Measurements from ENCODE around the gene COG3. TPM values are rescaled to one million over a fixed set of nuclear protein-coding genes. Genes with fewer than 3 reads are reported as not detected.

The COG3 gene
- total and polyA plus RNA-seq, 2 of the 13 experiments (the other 11 are each of a cell fraction or from before 2014, with no cell fraction given) = 37.8 to 47.5 TPM

DNA sequence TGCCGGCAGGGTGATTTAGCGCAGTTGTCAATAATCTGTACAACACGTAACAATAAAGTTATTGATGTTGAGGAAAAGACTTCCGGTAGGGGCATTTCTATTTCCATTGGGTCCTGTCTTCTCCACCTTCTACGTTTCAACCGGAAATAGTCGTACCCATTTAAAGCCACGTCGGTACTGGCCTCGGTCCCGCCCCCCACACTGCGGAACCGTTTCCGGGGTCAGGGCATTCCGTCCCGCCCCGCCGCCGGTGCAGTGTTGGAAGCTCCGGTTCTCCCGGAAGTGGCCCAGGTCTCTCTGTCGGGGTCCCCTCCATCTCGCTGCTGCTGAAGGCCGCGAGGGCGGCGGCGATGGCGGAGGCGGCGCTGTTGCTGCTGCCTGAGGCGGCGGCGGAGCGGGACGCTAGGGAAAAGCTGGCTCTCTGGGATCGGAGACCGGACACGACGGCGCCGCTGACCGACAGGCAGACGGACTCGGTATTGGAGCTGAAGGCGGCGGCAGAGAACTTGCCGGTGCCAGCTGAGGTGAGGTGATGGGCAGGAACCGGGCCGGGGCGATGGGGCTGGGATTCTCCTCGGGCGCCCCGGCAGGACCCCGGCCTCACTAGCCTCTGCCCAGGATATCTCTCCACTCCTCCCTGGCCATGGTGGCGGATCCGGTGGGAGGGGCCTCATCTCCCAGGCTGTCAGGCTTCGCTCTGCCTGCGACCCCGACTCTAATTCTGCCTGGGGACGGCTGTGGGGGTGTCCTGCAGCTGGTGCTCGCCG lies at the start of gene COG3 (continued):
- no peak for TF ChIP-seq ZNF569 (CRISPR knock-in tag; IDR thresholded peaks at IDR 0.05; ENCODE audit: borderline replicate concordance)
- TF ChIP-seq, protein P1, sequence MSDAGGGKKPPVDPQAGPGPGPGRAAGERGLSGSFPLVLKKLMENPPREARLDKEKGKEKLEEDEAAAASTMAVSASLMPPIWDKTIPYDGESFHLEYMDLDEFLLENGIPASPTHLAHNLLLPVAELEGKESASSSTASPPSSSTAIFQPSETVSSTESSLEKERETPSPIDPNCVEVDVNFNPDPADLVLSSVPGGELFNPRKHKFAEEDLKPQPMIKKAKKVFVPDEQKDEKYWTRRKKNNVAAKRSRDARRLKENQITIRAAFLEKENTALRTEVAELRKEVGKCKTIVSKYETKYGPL (CRISPR knock-in tag; IDR thresholded peaks at IDR 0.05) = no peak
- TF ChIP-seq ARNT2 (CRISPR knock-in tag; IDR thresholded peaks at IDR 0.05; ENCODE audit: low read depth) = peak; percentile 41
- TF ChIP-seq, protein P2, sequence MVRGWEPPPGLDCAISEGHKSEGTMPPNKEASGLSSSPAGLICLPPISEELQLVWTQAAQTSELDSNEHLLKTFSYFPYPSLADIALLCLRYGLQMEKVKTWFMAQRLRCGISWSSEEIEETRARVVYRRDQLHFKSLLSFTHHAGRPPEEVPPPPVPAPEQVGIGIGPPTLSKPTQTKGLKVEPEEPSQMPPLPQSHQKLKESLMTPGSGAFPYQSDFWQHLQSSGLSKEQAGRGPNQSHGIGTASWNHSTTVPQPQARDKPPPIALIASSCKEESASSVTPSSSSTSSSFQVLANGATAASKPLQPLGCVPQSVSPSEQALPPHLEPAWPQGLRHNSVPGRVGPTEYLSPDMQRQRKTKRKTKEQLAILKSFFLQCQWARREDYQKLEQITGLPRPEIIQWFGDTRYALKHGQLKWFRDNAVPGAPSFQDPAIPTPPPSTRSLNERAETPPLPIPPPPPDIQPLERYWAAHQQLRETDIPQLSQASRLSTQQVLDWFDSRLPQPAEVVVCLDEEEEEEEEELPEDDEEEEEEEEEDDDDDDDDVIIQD (CRISPR knock-in tag; IDR thresholded peaks at IDR 0.05; ENCODE audit: low read depth) = no peak; the same call in 1 of the 2 replicates
- peak; percentile 50; the same call in 1 of the 2 replicates for TF ChIP-seq ZNF563 (CRISPR knock-in tag; IDR thresholded peaks at IDR 0.05)
- peak; percentile 72 for TF ChIP-seq NFYB (CRISPR knock-in tag; IDR thresholded peaks at IDR 0.05)
- TF ChIP-seq, protein P3, sequence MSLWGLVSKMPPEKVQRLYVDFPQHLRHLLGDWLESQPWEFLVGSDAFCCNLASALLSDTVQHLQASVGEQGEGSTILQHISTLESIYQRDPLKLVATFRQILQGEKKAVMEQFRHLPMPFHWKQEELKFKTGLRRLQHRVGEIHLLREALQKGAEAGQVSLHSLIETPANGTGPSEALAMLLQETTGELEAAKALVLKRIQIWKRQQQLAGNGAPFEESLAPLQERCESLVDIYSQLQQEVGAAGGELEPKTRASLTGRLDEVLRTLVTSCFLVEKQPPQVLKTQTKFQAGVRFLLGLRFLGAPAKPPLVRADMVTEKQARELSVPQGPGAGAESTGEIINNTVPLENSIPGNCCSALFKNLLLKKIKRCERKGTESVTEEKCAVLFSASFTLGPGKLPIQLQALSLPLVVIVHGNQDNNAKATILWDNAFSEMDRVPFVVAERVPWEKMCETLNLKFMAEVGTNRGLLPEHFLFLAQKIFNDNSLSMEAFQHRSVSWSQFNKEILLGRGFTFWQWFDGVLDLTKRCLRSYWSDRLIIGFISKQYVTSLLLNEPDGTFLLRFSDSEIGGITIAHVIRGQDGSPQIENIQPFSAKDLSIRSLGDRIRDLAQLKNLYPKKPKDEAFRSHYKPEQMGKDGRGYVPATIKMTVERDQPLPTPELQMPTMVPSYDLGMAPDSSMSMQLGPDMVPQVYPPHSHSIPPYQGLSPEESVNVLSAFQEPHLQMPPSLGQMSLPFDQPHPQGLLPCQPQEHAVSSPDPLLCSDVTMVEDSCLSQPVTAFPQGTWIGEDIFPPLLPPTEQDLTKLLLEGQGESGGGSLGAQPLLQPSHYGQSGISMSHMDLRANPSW (CRISPR knock-in tag; IDR thresholded peaks at IDR 0.05; ENCODE audit: borderline replicate concordance) = no peak; the same call in 1 of the 2 replicates
- peak; percentile 56; the same call in 1 of the 2 replicates for TF ChIP-seq KDM5B (CRISPR knock-in tag; IDR thresholded peaks at IDR 0.05; ENCODE audit: borderline replicate concordance)
- no peak for TF ChIP-seq ZFAT (CRISPR knock-in tag; conservative IDR thresholded peaks at IDR 0.05)
- TF ChIP-seq ZNF850 (CRISPR knock-in tag; conservative IDR thresholded peaks at IDR 0.05) = no peak
- TF ChIP-seq JARID2 (CRISPR knock-in tag; IDR thresholded peaks at IDR 0.05; ENCODE audit: insufficient replicate concordance) = no peak
- TF ChIP-seq ZSCAN20 (CRISPR knock-in tag; IDR thresholded peaks at IDR 0.05; ENCODE audit: borderline replicate concordance) = no peak
- no peak for TF ChIP-seq ZNF138 (CRISPR knock-in tag; IDR thresholded peaks at IDR 0.05; ENCODE audit: low read depth)
- TF ChIP-seq ZBTB21 (CRISPR knock-in tag; IDR thresholded peaks at IDR 0.05) = peak; percentile 61
- TF ChIP-seq NFKB2 (CRISPR knock-in tag; IDR thresholded peaks at IDR 0.05; ENCODE audit: borderline replicate concordance) = peak; percentile 45; the same call in 1 of the 2 replicates
- TF ChIP-seq, protein P4, sequence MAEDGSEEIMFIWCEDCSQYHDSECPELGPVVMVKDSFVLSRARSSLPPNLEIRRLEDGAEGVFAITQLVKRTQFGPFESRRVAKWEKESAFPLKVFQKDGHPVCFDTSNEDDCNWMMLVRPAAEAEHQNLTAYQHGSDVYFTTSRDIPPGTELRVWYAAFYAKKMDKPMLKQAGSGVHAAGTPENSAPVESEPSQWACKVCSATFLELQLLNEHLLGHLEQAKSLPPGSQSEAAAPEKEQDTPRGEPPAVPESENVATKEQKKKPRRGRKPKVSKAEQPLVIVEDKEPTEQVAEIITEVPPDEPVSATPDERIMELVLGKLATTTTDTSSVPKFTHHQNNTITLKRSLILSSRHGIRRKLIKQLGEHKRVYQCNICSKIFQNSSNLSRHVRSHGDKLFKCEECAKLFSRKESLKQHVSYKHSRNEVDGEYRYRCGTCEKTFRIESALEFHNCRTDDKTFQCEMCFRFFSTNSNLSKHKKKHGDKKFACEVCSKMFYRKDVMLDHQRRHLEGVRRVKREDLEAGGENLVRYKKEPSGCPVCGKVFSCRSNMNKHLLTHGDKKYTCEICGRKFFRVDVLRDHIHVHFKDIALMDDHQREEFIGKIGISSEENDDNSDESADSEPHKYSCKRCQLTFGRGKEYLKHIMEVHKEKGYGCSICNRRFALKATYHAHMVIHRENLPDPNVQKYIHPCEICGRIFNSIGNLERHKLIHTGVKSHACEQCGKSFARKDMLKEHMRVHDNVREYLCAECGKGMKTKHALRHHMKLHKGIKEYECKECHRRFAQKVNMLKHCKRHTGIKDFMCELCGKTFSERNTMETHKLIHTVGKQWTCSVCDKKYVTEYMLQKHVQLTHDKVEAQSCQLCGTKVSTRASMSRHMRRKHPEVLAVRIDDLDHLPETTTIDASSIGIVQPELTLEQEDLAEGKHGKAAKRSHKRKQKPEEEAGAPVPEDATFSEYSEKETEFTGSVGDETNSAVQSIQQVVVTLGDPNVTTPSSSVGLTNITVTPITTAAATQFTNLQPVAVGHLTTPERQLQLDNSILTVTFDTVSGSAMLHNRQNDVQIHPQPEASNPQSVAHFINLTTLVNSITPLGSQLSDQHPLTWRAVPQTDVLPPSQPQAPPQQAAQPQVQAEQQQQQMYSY (CRISPR knock-in tag; IDR thresholded peaks at IDR 0.05) = no peak
- TF ChIP-seq MXI1 (IDR thresholded peaks at IDR 0.05; ENCODE audit: borderline replicate concordance, low read depth, low read length) = no peak
- TF ChIP-seq, protein P5, sequence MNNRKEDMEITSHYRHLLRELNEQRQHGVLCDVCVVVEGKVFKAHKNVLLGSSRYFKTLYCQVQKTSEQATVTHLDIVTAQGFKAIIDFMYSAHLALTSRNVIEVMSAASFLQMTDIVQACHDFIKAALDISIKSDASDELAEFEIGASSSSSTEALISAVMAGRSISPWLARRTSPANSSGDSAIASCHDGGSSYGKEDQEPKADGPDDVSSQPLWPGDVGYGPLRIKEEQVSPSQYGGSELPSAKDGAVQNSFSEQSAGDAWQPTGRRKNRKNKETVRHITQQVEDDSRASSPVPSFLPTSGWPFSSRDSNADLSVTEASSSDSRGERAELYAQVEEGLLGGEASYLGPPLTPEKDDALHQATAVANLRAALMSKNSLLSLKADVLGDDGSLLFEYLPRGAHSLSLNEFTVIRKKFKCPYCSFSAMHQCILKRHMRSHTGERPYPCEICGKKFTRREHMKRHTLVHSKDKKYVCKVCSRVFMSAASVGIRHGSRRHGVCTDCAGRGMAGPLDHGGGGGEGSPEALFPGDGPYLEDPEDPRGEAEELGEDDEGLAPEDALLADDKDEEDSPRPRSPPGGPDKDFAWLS (CRISPR knock-in tag; IDR thresholded peaks at IDR 0.05; ENCODE audit: borderline replicate concordance) = no peak
